HepG2 (cell line): ENCODE results near the gene ZNF813. TPM values are rescaled to one million over a fixed set of nuclear protein-coding genes. Genes with fewer than 3 reads are reported as not detected.
A peak's percentile ranks its signal among the peaks of the same experiment; 100 is the strongest.

Experiments used
- ATAC-seq: fragments of 200-7000 bp; cut with Tn5 transposase; 3 replicates; pipeline ENCODE4 v1.9.1; 2020; ENCODE audit warnings: mild to moderate bottlenecking, moderate library complexity
- BruUV-seq: library from RNA; stranded (reverse); fragments of 400-500 nt; replicated peaks from 2 replicates; lab custom pipeline; 2021; lab: Mats Ljungman, UMichigan
- CTCF ChIA-PET: fragments of 300-600 bp; formaldehyde crosslinking; extraction: SDS; loops from one replicate; lab custom pipeline; 2021; ENCODE audit warnings: low total read pairs, inconsistent platforms, low intra/inter-chr PET ratio; lab: Yijun Ruan, JAX
- POLR2A ChIA-PET: fragments of 350-600 bp; sonication (Branson Sonifier 250); formaldehyde crosslinking; loops from one replicate; lab custom pipeline; 2020; ENCODE audit warnings: antibody characterized with exemption, inconsistent platforms; lab: Yijun Ruan, JAX
- DNase-seq: peaks from one replicate; pipeline ENCODE4 v3.0.0-alpha.2; 2015; ENCODE audit warnings: low spot score
- FAIRE-seq: peaks from 3 replicates; lab custom pipeline; 2011; peaks lifted over from hg19 to GRCh38; lab: Jason Lieb, UNC
- H2AFZ ChIP-seq: one replicate; pipeline ENCODE4 v1.6.1; 2011; ENCODE audit warnings: low read length, inconsistent platforms
- H3K27ac ChIP-seq: fragments of 300-600 bp; 3 replicates; pipeline ENCODE4 v1.8.0; 2011; ENCODE audit warnings: mixed run types, mild to moderate bottlenecking, mixed read lengths, low read length, inconsistent platforms; ENCODE audit not compliant: insufficient read depth; ENCODE audit errors: extremely low read length
- H3K27me3 ChIP-seq, 2 experiments: fragments of 200-600 bp in 1 of 2; 2 replicates in 1 of 2; 3 replicates in 1 of 2; pipeline versions ENCODE4 v1.6.0 to v1.8.0; 2011; ENCODE audit warnings: low read length in 2 of 2, mild to moderate bottlenecking in 2 of 2, moderate library complexity in 2 of 2, inconsistent platforms in 1 of 2; ENCODE audit not compliant: insufficient read depth in 2 of 2, control insufficient read depth in 1 of 2
- H3K36me3 ChIP-seq, 2 experiments: fragments of 200-600 bp in 1 of 2; replicated peaks in 1 of 2; 2 replicates in 1 of 2; 3 replicates in 1 of 2; pipeline versions ENCODE4 v1.5.1 to v1.8.0; 2011; ENCODE audit warnings: low read length in 2 of 2, inconsistent platforms in 1 of 2; ENCODE audit not compliant: insufficient read depth in 2 of 2, control insufficient read depth in 1 of 2
- H3K4me1 ChIP-seq: 2 replicates; pipeline ENCODE4 v1.5.1; 2012; ENCODE audit warnings: low read length, inconsistent platforms; ENCODE audit not compliant: insufficient read depth
- H3K4me2 ChIP-seq: 2 replicates; pipeline ENCODE4 v1.6.0; 2011; ENCODE audit warnings: low read depth, low read length, inconsistent platforms
- H3K4me3 ChIP-seq, 3 experiments: fragments of 200-600 bp in 1 of 3; sonication (generic), shearing (Covaris generic) in 1 of 3; replicated peaks in 1 of 3; 2 replicates each; pipeline ENCODE4 v1.5.1; 2011 to 2016; ENCODE audit warnings: low read length in 3 of 3, inconsistent platforms in 2 of 3, low read depth in 2 of 3, mild to moderate bottlenecking in 2 of 3, control low read depth in 1 of 3, mixed read lengths in 1 of 3; ENCODE audit not compliant: insufficient read depth in 1 of 3
- H3K79me2 ChIP-seq: one replicate; pipeline ENCODE4 v1.6.1; 2011; ENCODE audit warnings: low read length, inconsistent platforms; ENCODE audit not compliant: insufficient read depth
- H3K9ac ChIP-seq: 2 replicates; pipeline ENCODE4 v1.6.0; 2011; ENCODE audit warnings: mild to moderate bottlenecking, low read depth, low read length, inconsistent platforms; ENCODE audit not compliant: insufficient read depth
- H3K9me3 ChIP-seq: 2 replicates; pipeline ENCODE4 v1.5.1; 2012; ENCODE audit warnings: mild to moderate bottlenecking, low read length
- H4K20me1 ChIP-seq: 2 replicates; pipeline ENCODE4 v1.6.0; 2011; ENCODE audit warnings: inconsistent platforms, mild to moderate bottlenecking, low read length, moderate library complexity; ENCODE audit not compliant: insufficient read depth
- ATAD3A ChIP-seq: sonication (generic); formaldehyde crosslinking; IDR thresholded peaks from 2 replicates; pipeline ENCODE4 v1.4.0; 2020; ENCODE audit warnings: missing genetic modification reagents
- ATM ChIP-seq: fragments of 450-650 bp; IDR thresholded peaks from 2 replicates; pipeline ENCODE4 v1.7.1; 2017; ENCODE audit warnings: mild to moderate bottlenecking, borderline replicate concordance
- GFI1 ChIP-seq: sonication (generic); formaldehyde crosslinking; IDR thresholded peaks from 2 replicates; pipeline ENCODE4 v1.5.0; 2020; ENCODE audit warnings: missing genetic modification reagents, mild to moderate bottlenecking, borderline replicate concordance
- HIVEP1 ChIP-seq: sonication (generic); formaldehyde crosslinking; IDR thresholded peaks from 2 replicates; pipeline ENCODE4 v1.4.0; 2020; ENCODE audit warnings: mild to moderate bottlenecking, missing genetic modification reagents
- IRF2 ChIP-seq: IDR thresholded peaks from 2 replicates; pipeline ENCODE4 v1.6.1; 2018; ENCODE audit warnings: missing genetic modification reagents, missing compliant biosample characterization
- KLF15 ChIP-seq: sonication (generic); formaldehyde crosslinking; IDR thresholded peaks from 2 replicates; pipeline ENCODE4 v1.8.1; 2023; ENCODE audit warnings: borderline replicate concordance, mild to moderate bottlenecking, inconsistent platforms, missing genetic modification reagents, mixed read lengths
- REXO4 ChIP-seq: sonication (generic); formaldehyde crosslinking; IDR thresholded peaks from 2 replicates; pipeline ENCODE4 v1.8.0; 2022; ENCODE audit warnings: missing genetic modification reagents, mild to moderate bottlenecking, borderline replicate concordance
- TCF7 ChIP-seq: sonication (generic); IDR thresholded peaks from 2 replicates; pipeline ENCODE4 v1.6.1; 2016; ENCODE audit warnings: antibody characterized with exemption, low read depth
- TCF7L2 ChIP-seq: IDR thresholded peaks from 2 replicates; pipeline ENCODE4 v1.6.1; 2011; ENCODE audit warnings: mild to moderate bottlenecking, low read depth, low read length, moderate library complexity
- ZNF576 ChIP-seq: sonication (generic); formaldehyde crosslinking; IDR thresholded peaks from 2 replicates; pipeline ENCODE4 v1.4.0; 2020; ENCODE audit warnings: mild to moderate bottlenecking, missing genetic modification reagents
- ZSCAN20 ChIP-seq: sonication (generic); formaldehyde crosslinking; IDR thresholded peaks from 2 replicates; pipeline ENCODE4 v1.4.0; 2020; ENCODE audit warnings: missing genetic modification reagents, mild to moderate bottlenecking, borderline replicate concordance
- ZZZ3 ChIP-seq: sonication (generic); formaldehyde crosslinking; IDR thresholded peaks from 2 replicates; pipeline ENCODE4 v1.4.0; 2020; ENCODE audit warnings: missing genetic modification reagents, mild to moderate bottlenecking, borderline replicate concordance
- in situ Hi-C: cut with HindIII; loops from 2 replicates; pipeline ENCODE4 v1.10.0; 2017; ENCODE audit warnings: low pct_unique_long_range_greater_than_20kb; ENCODE audit not compliant: extremely low pct_ligation_motif_present
- intact Hi-C: fragments of 100-400 bp; cut with micrococcal nuclease; formaldehyde crosslinking; loops from one replicate; pipeline ENCODE4 v1.10.0; 2022; ENCODE audit not compliant: unreplicated experiment
- polyA plus RNA-seq, 8 experiments: library from polyadenylated mRNA; depleted of rRNA in 3 of 8; stranded (reverse) in 7 of 8; unstranded in 1 of 8; fragments of >200 nt; fragmentation: Illumina TruSeq in 4 of 8; extraction: Trizol in 4 of 8; gene quantifications; 2 replicates each; pipeline versions ENCODE4 v1.2.1 to v1.2.3, GENCODE V29; 2011 to 2016; ENCODE audit warnings: low read depth in 4 of 8, missing spikeins in 1 of 8, mixed read lengths in 1 of 8; ENCODE audit not compliant: insufficient read depth in 1 of 8
- total RNA-seq, 5 experiments: library from RNA; depleted of rRNA; stranded (reverse); fragments of >200 nt; fragmentation: Illumina TruSeq; extraction: Trizol; gene quantifications; 2 replicates each; pipeline ENCODE4 v1.2.3, GENCODE V29; 2016; ENCODE audit warnings: low read depth in 1 of 5
- TF ChIP-seq, protein P1 (sequence below): IDR thresholded peaks from 2 replicates; pipeline ENCODE4 v1.6.1; 2016; ENCODE audit warnings: control low read depth
- TF ChIP-seq, protein P2 (sequence below): sonication (generic); formaldehyde crosslinking; IDR thresholded peaks from 2 replicates; pipeline ENCODE4 v1.8.1; 2023; ENCODE audit warnings: mild to moderate bottlenecking, missing genetic modification reagents

ZNF813 gene
- total and polyA plus RNA-seq, 2 of the 13 experiments (the other 11 are each of a cell fraction or from before 2014, with no cell fraction given), result 2.1 to 8.9 TPM

GRCh38 chr19:53536225-53536548 lies 68.7 kb downstream of the ZNF813 start:
- Histone ChIP-seq H2AFZ (no peak overlapping the region), H3K79me2 (peaks cover 17% of the 10 kb centered on the region), H3K4me2 (peak overlapping the region; percentile 61), H3K36me3 (peaks cover 1 to 9% of the 10 kb centered on the region in 2 experiments; a peak in 3 of 5 replicates), H4K20me1 (no peaks in the 10 kb centered on the region)
- in situ Hi-C loops, result no loop called here
- no peak for DNase-seq
- CTCF ChIA-PET, result no interaction called here
- no peak for FAIRE-seq
- TF ChIP-seq GFI1 (CRISPR knock-in tag), result no peak
- TF ChIP-seq ZNF576 (CRISPR knock-in tag), result no peak
- TF ChIP-seq TCF7, result no peak
- TF ChIP-seq, protein P1, sequence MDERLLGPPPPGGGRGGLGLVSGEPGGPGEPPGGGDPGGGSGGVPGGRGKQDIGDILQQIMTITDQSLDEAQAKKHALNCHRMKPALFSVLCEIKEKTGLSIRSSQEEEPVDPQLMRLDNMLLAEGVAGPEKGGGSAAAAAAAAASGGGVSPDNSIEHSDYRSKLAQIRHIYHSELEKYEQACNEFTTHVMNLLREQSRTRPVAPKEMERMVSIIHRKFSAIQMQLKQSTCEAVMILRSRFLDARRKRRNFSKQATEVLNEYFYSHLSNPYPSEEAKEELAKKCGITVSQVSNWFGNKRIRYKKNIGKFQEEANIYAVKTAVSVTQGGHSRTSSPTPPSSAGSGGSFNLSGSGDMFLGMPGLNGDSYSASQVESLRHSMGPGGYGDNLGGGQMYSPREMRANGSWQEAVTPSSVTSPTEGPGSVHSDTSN, result no peak
- TF ChIP-seq ATAD3A, result no peak
- no peak for TF ChIP-seq HIVEP1 (CRISPR knock-in tag)
- no peak for TF ChIP-seq REXO4
- TF ChIP-seq ZSCAN20 (CRISPR knock-in tag), result no peak
- TF ChIP-seq, protein P2, sequence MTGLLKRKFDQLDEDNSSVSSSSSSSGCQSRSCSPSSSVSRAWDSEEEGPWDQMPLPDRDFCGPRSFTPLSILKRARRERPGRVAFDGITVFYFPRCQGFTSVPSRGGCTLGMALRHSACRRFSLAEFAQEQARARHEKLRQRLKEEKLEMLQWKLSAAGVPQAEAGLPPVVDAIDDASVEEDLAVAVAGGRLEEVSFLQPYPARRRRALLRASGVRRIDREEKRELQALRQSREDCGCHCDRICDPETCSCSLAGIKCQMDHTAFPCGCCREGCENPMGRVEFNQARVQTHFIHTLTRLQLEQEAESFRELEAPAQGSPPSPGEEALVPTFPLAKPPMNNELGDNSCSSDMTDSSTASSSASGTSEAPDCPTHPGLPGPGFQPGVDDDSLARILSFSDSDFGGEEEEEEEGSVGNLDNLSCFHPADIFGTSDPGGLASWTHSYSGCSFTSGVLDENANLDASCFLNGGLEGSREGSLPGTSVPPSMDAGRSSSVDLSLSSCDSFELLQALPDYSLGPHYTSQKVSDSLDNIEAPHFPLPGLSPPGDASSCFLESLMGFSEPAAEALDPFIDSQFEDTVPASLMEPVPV (CRISPR knock-in tag), result no peak
- no peak for TF ChIP-seq ZZZ3 (CRISPR knock-in tag)
- TF ChIP-seq KLF15 (CRISPR knock-in tag), result no peak
- no peak for TF ChIP-seq TCF7L2
- no peak for TF ChIP-seq IRF2 (CRISPR knock-in tag)
- TF ChIP-seq ATM, result no peak
- TF ChIP-seq, all 625 proteins: peak for 0
- Histone ChIP-seq H3K27me3 (no peaks in the 10 kb centered on the region), H3K4me1 (peaks cover 76% of the 10 kb centered on the region), H3K9ac (peak overlapping the region; percentile 73), H3K9me3 (no peaks in the 10 kb centered on the region), H3K4me3 (no peak overlapping the region), H3K27ac (peak overlapping the region; percentile 89)
- POLR2A ChIA-PET, result interaction anchor here (1.7 to 2.2 kb wide), 2 partner anchors 16 to 28 kb away, joined by 5 to 7 read pairs; no protein-coding TSS in a partner anchor
- no TSS peak for BruUV-seq
- intact Hi-C loops, result no loop called here
- ATAC-seq, result no peak
